GM12873 (cell line): ENCODE measurements around the gene KIAA0040.

Source experiments
- TF ChIP-seq, protein P1 (sequence below): IDR thresholded peaks from 2 replicates; pipeline ENCODE4 v1.5.1; 2012; ENCODE audit warnings: low read depth, mild to moderate bottlenecking, moderate library complexity, low read length, control low read depth; ENCODE audit not compliant: insufficient read depth; ENCODE audit errors: missing control alignments

Gene KIAA0040

DNA sequence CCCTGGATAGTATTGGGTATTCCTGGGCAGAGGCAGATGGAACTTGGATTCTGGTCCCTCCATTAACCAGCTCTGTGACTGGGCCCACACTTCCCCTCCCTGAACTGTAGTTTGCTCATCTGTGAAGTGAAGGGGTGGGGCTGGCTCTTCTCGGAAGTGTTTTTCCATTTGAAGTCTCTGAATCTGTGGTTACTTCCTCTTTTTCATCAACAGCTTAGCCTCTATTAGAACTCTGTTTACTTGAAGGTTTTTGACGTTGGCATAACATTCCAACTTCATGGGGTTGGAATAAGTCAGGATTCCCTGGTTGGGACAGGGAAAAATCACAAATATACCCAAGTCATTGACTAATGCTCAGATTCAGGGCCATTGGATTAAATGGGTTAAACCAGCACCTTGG is 3.6 kb downstream of the KIAA0040 start:
- TF ChIP-seq, protein P1, sequence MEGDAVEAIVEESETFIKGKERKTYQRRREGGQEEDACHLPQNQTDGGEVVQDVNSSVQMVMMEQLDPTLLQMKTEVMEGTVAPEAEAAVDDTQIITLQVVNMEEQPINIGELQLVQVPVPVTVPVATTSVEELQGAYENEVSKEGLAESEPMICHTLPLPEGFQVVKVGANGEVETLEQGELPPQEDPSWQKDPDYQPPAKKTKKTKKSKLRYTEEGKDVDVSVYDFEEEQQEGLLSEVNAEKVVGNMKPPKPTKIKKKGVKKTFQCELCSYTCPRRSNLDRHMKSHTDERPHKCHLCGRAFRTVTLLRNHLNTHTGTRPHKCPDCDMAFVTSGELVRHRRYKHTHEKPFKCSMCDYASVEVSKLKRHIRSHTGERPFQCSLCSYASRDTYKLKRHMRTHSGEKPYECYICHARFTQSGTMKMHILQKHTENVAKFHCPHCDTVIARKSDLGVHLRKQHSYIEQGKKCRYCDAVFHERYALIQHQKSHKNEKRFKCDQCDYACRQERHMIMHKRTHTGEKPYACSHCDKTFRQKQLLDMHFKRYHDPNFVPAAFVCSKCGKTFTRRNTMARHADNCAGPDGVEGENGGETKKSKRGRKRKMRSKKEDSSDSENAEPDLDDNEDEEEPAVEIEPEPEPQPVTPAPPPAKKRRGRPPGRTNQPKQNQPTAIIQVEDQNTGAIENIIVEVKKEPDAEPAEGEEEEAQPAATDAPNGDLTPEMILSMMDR = no peak

DNA sequence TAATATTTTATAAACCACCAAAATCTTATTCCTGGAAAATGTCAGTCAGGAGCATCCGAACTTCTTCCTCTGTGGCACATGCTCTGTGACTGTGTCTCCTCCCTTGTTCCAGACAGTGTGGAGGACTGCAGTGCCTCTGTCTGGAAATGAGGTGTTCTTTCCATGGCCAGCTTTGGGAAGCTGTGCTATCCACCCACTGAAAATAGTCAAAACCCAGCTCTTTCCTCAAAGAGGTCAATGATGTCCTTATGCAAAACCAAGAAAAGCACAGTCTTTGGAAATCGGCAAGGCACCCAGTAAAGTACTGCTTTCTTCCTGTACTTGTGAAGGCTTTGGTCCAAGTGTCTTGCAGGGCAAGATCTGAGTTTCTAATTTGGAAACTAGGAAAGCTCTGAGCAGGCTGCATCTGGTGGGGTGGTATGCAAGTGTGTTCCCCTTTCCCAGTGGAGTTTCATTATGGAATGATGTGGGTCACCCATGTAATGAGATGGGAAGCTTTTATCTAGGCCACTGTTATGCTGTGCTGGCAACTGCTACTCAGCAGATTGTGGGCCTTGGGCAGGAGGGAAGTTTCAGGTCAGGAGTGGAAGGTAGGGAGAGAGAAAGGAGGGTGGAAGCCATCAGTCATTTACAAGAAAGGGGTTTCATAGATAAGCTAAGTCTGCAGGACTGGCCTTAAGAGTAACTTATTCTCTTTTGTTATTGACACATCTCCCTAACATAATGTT is 6.0 kb downstream of the KIAA0040 start:
- TF ChIP-seq, protein P1 = no peak

DNA sequence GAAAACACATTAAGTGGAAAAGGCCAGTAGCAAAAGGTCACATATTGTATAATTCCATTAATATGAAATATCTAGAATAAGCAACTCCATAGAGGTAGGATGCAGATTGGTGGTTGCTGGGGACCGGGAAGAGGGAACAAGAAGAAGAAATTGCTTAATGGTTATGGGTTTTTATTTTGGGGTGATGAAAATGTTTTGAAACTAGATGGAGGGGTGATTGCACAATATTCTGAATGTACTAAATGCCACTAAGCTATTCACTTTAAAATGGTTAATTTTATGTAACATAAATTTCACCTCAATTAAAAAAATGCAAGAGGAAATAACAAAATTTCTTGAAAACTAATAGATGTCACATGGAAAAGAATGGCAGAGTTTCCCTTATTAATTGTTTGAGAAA is 6.7 kb downstream of the KIAA0040 start:
- TF ChIP-seq, protein P1 = no peak

DNA sequence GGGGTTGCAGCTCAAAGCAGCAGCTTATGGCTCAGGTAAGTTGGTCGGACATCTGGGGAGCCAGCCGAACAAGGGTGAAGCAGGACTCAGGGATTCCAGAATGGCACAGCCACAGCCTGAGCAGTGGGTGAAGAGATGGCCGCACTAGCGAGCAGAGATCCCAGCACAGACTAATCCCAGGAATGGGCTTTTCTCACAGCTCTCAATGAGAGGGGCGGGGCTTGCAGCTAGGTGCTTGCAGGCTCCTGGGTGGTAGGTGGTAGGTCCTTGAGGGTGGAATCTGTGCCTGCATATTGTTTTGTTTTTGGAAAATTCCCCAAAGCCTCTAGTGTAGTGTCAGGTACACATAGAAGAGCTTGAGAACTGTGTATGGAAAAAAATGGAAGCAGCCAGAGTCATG is 9.0 kb downstream of the KIAA0040 start:
- TF ChIP-seq, protein P1 = no peak

DNA sequence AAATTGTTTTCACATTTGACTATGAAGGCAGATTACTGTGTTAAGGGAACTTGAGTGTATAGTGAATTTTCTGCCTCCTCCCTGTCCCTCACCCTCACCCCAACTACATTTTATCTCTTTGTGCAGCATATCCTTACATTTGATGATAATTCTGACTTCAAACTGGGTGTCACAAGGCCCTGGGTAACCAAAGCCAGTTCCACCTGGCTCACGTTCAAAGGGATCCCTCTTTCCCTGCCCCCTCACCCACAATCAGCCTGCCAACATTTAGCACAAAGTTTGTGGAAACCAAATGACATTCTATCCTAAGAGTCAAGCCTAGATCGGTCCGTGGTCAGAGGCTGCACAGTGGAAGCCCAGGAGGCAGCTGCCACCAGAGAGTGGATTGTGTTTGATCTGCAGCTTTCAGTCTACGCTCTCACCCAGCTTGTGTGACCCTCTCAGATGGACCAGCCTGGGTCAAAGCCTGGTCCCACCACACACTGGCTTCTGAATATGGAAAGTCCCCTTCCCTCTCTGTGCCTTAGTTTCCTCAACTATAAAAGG is 10.3 kb downstream of the KIAA0040 start:
- TF ChIP-seq, protein P1 = no peak

DNA sequence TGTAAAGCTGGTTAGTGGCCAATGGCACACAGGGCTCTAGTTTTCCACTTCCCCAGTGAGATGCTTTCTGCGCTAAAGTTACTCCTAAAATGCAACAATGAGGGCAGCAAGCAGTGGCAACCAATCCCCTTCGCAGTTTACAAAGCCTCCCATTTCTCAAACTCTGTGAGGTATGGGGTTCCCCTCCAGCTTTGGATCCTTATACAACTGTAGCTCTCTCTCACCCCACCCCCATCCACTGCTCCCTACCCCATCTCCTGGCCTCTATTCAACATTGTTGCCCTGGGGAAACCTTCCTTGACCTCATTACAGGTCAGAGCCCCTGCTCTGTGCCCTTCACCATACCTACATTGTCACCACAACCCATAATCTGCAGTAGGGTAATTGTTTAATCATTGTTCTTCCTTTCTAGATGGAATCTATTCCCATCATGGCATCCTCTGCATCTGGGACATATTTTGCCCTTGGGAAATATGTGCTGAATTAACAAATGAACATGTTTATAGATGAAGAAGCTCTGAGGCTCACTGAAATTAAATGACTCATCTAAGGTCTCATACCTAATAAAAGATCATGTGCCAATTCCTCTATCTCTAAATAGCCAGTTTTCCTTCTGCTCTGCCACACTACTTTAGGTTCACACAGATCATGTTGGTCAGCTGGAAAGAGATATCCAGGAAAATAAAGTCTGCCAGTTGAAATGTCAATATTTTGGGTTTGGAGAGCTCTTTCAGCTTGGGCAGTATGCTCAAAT is 12.6 kb downstream of the KIAA0040 start:
- TF ChIP-seq, protein P1 = no peak

DNA sequence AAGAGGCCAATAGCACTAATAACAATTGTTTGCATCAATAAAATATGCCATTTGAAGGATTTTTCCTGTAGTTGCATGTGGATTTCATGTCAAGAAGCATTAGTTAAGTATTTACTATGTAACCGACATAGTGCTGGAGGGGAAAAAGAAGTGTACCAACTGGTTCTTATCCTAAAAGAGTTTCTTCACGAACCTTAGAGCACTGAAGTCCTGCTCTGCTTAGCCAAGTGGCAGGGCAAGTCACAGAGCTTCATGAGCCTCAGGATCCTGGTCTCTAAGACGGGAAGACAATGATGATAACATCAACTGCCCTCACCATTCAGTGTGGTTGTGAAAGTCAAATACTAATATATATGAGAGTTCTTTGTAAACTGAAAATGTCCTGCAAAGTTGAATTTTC is 14.1 kb downstream of the KIAA0040 start:
- TF ChIP-seq, protein P1 = no peak
